ENCODE results near the gene A3GALT2.
"Not testable (repeated sequence)": the region's sequence is repeated elsewhere in the genome, so short reads cannot be mapped to it uniquely, and the experiment has no call there.

The A3GALT2 gene

GRCh38 chr1:33316601-33317000, 4.3 kb downstream of the A3GALT2 start:
- in situ Hi-C loops (cut with MboI; ENCODE audit: low sequenced_read_pairs) = no loop called here

GRCh38 chr1:33314416-33314815, 6.5 kb downstream of the A3GALT2 start:
- in situ Hi-C loops (cut with MboI; ENCODE audit: low sequenced_read_pairs) = no loop called here

GRCh38 chr1:33312413-33312749, 8.5 kb downstream of the A3GALT2 start:
- in situ Hi-C loops (cut with MboI; ENCODE audit: low sequenced_read_pairs) = no loop called here

- in situ Hi-C loops (cut with MboI; ENCODE audit: low sequenced_read_pairs) = no loop called here
These were observed 9.0 kb downstream of the A3GALT2 start for GRCh38 chr1:33311706-33312412.

- in situ Hi-C loops (cut with MboI; ENCODE audit: low sequenced_read_pairs) = no loop called here
These were observed 10.2 kb downstream of the A3GALT2 start for GRCh38 chr1:33310702-33311101.

- in situ Hi-C loops (cut with MboI; ENCODE audit: low sequenced_read_pairs) = not testable (repeated sequence)
These were observed 11.5 kb downstream of the A3GALT2 start for GRCh38 chr1:33309351-33309750.

GRCh38 chr1:33307494-33307864, 13.4 kb downstream of the A3GALT2 start:
- in situ Hi-C loops (cut with MboI; ENCODE audit: low sequenced_read_pairs) = no loop called here

GRCh38 chr1:33306653-33307493, 14.0 kb downstream of the A3GALT2 start:
- in situ Hi-C loops (cut with MboI; ENCODE audit: low sequenced_read_pairs) = no loop called here

- in situ Hi-C loops (cut with MboI; ENCODE audit: low sequenced_read_pairs) = no loop called here
These were observed 14.9 kb downstream of the A3GALT2 start for GRCh38 chr1:33305816-33306652.

- in situ Hi-C loops (cut with MboI; ENCODE audit: low sequenced_read_pairs) = no loop called here
These were observed 15.9 kb downstream of the A3GALT2 start for GRCh38 chr1:33305016-33305415.

- in situ Hi-C loops (cut with MboI; ENCODE audit: low sequenced_read_pairs) = no loop called here
These were observed 18.6 kb downstream of the A3GALT2 start for GRCh38 chr1:33302325-33302724.

GRCh38 chr1:33301273-33301984, 19.5 kb downstream of the A3GALT2 start:
- in situ Hi-C loops (cut with MboI; ENCODE audit: low sequenced_read_pairs) = no loop called here

GRCh38 chr1:33300673-33301072, 20.2 kb downstream of the A3GALT2 start:
- in situ Hi-C loops (cut with MboI; ENCODE audit: low sequenced_read_pairs) = no loop called here

GRCh38 chr1:33299461-33300155, 21.3 kb downstream of the A3GALT2 start:
- in situ Hi-C loops (cut with MboI; ENCODE audit: low sequenced_read_pairs) = no loop called here

GRCh38 chr1:33298623-33299277, 22.1 kb downstream of the A3GALT2 start:
- in situ Hi-C loops (cut with MboI; ENCODE audit: low sequenced_read_pairs) = no loop called here

- in situ Hi-C loops (cut with MboI; ENCODE audit: low sequenced_read_pairs) = no loop called here
These were observed 22.8 kb downstream of the A3GALT2 start for GRCh38 chr1:33297911-33298622.

- in situ Hi-C loops (cut with MboI; ENCODE audit: low sequenced_read_pairs) = no loop called here
These were observed 24.1 kb downstream of the A3GALT2 start for GRCh38 chr1:33296824-33297223.

GRCh38 chr1:33296082-33296458, 24.8 kb downstream of the A3GALT2 start:
- in situ Hi-C loops (cut with MboI; ENCODE audit: low sequenced_read_pairs) = no loop called here

GRCh38 chr1:33295450-33296081, 25.3 kb downstream of the A3GALT2 start:
- in situ Hi-C loops (cut with MboI; ENCODE audit: low sequenced_read_pairs) = no loop called here
